HG02970 (cell line): ENCODE measurements around the gene CALD1.

ENCODE experiments used
- ATAC-seq: cut with Tn5 transposase; IDR thresholded peaks from one replicate; pipeline ENCODE4 v1.9.1; 2021; ENCODE audit warnings: mild to moderate bottlenecking, moderate library complexity, moderate number of reproducible peaks; ENCODE audit not compliant: unreplicated experiment, low FRiP score

CALD1 gene

GRCh38 chr7:134910214-134910890 is 130.9 kb downstream of the CALD1 start:
- no peak for ATAC-seq

- no peak for ATAC-seq
These were observed 131.5 kb downstream of the CALD1 start for GRCh38 chr7:134910968-134911367.

GRCh38 chr7:134916171-134916883 is 136.9 kb downstream of the CALD1 start:
- no peak for ATAC-seq

GRCh38 chr7:134919240-134919641 is 139.8 kb downstream of the CALD1 start:
- no peak for ATAC-seq

- no peak for ATAC-seq
These were observed 140.8 kb downstream of the CALD1 start for GRCh38 chr7:134920026-134920753.

- no peak for ATAC-seq
These were observed 143.6 kb downstream of the CALD1 start for GRCh38 chr7:134922720-134923704.

- ATAC-seq, result no peak
These were observed 146.3 kb downstream of the CALD1 start for GRCh38 chr7:134925766-134926165.

GRCh38 chr7:134926396-134926795 is 147.0 kb downstream of the CALD1 start:
- ATAC-seq, result no peak

- ATAC-seq, result no peak
These were observed 147.6 kb downstream of the CALD1 start for GRCh38 chr7:134927076-134927475.

- ATAC-seq, result no peak
These were observed 148.3 kb downstream of the CALD1 start for GRCh38 chr7:134927723-134928122.

GRCh38 chr7:134928554-134928953 is 149.1 kb downstream of the CALD1 start:
- no peak for ATAC-seq

GRCh38 chr7:134931487-134931886 is 152.1 kb downstream of the CALD1 start:
- no peak for ATAC-seq

- no peak for ATAC-seq
These were observed 153.4 kb downstream of the CALD1 start for GRCh38 chr7:134932707-134933370.

- no peak for ATAC-seq
These were observed 154.1 kb downstream of the CALD1 start for GRCh38 chr7:134933460-134934068.

GRCh38 chr7:134935701-134936100 is 156.3 kb downstream of the CALD1 start:
- ATAC-seq, result no peak

- ATAC-seq, result no peak
These were observed 157.6 kb downstream of the CALD1 start for GRCh38 chr7:134936893-134937510.

GRCh38 chr7:134938141-134938540 is 158.7 kb downstream of the CALD1 start:
- no peak for ATAC-seq

GRCh38 chr7:134939136-134939535 is 159.7 kb downstream of the CALD1 start:
- no peak for ATAC-seq

- ATAC-seq, result no peak
These were observed 161.3 kb downstream of the CALD1 start for GRCh38 chr7:134940729-134941128.
